NT2/D1 (cell line): ENCODE results near the gene ULK4.

Experiments used
- DNase-seq: peaks from one replicate; pipeline ENCODE4 v3.0.0-alpha.2; 2011; ENCODE audit warnings: low read depth, low spot score
- H3K27me3 ChIP-seq: 2 replicates; pipeline ENCODE4 v1.6.0; 2011; ENCODE audit warnings: mild to moderate bottlenecking; ENCODE audit not compliant: insufficient read length, insufficient read depth
- H3K36me3 ChIP-seq: 2 replicates; pipeline ENCODE4 v1.6.1; 2011; ENCODE audit warnings: mild to moderate bottlenecking, low read length, mixed read lengths; ENCODE audit not compliant: insufficient read depth, insufficient read length
- H3K4me1 ChIP-seq: 2 replicates; pipeline ENCODE4 v1.5.1; 2011; ENCODE audit not compliant: insufficient read depth, insufficient read length
- H3K4me3 ChIP-seq: 2 replicates; pipeline ENCODE4 v1.5.1; 2011; ENCODE audit warnings: low read depth; ENCODE audit not compliant: insufficient read length
- H3K9ac ChIP-seq: 2 replicates; pipeline ENCODE4 v1.6.0; 2011; ENCODE audit warnings: low read depth; ENCODE audit not compliant: insufficient read length
- H3K9me3 ChIP-seq: 2 replicates; pipeline ENCODE4 v1.5.1; 2011; ENCODE audit warnings: mild to moderate bottlenecking, low read length; ENCODE audit not compliant: insufficient read depth
- SUZ12 ChIP-seq: IDR thresholded peaks from 2 replicates; pipeline ENCODE4 v1.6.1; 2011; ENCODE audit not compliant: insufficient read length, insufficient read depth; ENCODE audit errors: extremely low read depth
- YY1 ChIP-seq: IDR thresholded peaks from 2 replicates; pipeline ENCODE4 v1.6.1; 2011; ENCODE audit not compliant: insufficient read length, insufficient read depth
- ZNF274 ChIP-seq: IDR thresholded peaks from 2 replicates; pipeline ENCODE4 v1.6.1; 2011; ENCODE audit warnings: mild to moderate bottlenecking, low read depth, low read length

Gene ULK4

DNA sequence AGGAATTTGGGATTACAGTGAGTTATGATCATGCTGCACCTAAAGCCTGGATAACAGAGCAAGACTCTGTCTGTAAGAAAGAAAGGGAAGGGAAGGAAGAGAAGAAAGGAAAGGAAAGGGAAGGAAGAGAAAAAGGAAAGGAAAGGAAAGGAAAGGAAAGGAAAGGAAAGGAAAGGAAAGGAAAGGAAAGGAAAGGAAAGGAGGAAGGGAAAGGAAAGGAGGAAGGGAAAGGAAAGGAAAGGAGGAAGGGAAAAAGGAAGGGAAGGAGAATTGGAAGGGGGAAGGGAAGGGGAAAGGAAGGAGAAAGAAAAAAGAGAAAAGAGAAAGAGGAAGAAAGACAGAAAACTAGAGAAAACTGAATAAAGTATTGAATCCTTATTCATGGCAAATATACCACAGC is 359.8 kb downstream of the ULK4 start:
- Histone ChIP-seq H3K36me3 (no peaks in the 10 kb centered on the region), H3K9ac (no peak overlapping the region), H3K4me1 (no peaks in the 10 kb centered on the region), H3K9me3 (no peaks in the 10 kb centered on the region), H3K27me3 (no peaks in the 10 kb centered on the region), H3K4me3 (no peak overlapping the region)
- no peak for DNase-seq
- TF ChIP-seq YY1, result no peak
- no peak for TF ChIP-seq SUZ12
- TF ChIP-seq ZNF274, result no peak

DNA sequence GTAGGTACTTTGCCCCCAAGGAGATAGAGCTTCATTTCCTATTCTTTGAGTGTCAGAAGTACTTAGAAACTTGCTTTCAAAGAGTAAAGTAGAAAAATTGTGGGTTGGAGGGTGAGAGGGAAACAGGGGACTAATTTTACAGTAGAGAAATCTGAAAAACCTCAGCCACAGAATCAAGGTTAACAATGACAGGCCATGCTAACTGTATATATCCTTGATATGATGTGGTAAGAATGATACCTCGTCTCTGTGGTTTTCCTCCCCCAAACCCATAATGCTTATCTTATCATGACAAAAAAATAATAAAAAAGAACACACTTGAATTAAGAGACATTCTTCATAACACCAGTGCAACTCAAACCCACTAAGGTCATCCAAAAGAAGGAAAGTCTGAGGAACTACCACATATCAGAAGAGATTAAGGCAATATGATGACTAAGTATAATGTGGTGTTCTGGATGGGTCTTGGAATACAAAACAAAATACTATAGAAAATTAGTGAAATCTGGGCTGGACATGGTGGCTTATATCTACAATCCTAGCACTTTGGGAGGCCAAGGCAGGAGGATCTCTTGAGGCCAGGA is 360.4 kb downstream of the ULK4 start:
- H3K4me1 ChIP-seq, result no peaks in the 10 kb centered on the region
- H3K9ac ChIP-seq, result no peak overlapping the region
- H3K36me3 ChIP-seq, result no peaks in the 10 kb centered on the region
- H3K27me3 ChIP-seq, result no peaks in the 10 kb centered on the region
- H3K9me3 ChIP-seq, result no peaks in the 10 kb centered on the region
- DNase-seq, result no peak
- H3K4me3 ChIP-seq, result no peak overlapping the region
- TF ChIP-seq SUZ12 (no peak), ZNF274 (no peak), YY1 (no peak)

- no peak overlapping the region for H3K9ac ChIP-seq
- H3K4me3 ChIP-seq, result no peak overlapping the region
Observed at GRCh38 chr3:41600616-41601015, 361.3 kb downstream of the ULK4 start.

DNA sequence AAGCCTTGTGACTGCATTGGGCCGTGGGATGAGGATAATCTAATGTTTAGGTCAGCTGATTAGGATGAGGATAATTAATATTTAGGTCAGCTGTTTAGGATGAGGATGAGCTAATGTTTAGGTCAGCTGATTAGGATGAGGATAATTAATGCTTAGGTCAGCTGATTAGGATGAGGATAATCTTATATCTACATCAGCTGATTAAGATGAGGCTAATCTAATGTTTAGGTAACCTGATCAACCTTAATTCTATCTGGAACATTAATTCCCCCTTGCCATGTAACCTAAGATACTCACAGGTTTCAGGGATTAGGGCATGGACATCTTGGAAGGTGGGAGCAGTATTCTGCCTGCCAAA is 362.8 kb downstream of the ULK4 start:
- Histone ChIP-seq H3K9ac (no peak overlapping the region), H3K36me3 (no peaks in the 10 kb centered on the region), H3K4me3 (no peak overlapping the region), H3K4me1 (no peaks in the 10 kb centered on the region), H3K9me3 (no peaks in the 10 kb centered on the region), H3K27me3 (no peaks in the 10 kb centered on the region)
- no peak for DNase-seq
- TF ChIP-seq YY1 (no peak), ZNF274 (no peak), SUZ12 (no peak)

More at GRCh38 chr3:41600616-41601015, 361.3 kb downstream of the ULK4 start:
- no peak for TF ChIP-seq YY1
- no peak for TF ChIP-seq ZNF274
- TF ChIP-seq SUZ12, result no peak
- no peaks in the 10 kb centered on the region for H3K9me3 ChIP-seq
- no peaks in the 10 kb centered on the region for H3K36me3 ChIP-seq
- no peaks in the 10 kb centered on the region for H3K4me1 ChIP-seq
- DNase-seq, result no peak
- H3K27me3 ChIP-seq, result no peaks in the 10 kb centered on the region

DNA sequence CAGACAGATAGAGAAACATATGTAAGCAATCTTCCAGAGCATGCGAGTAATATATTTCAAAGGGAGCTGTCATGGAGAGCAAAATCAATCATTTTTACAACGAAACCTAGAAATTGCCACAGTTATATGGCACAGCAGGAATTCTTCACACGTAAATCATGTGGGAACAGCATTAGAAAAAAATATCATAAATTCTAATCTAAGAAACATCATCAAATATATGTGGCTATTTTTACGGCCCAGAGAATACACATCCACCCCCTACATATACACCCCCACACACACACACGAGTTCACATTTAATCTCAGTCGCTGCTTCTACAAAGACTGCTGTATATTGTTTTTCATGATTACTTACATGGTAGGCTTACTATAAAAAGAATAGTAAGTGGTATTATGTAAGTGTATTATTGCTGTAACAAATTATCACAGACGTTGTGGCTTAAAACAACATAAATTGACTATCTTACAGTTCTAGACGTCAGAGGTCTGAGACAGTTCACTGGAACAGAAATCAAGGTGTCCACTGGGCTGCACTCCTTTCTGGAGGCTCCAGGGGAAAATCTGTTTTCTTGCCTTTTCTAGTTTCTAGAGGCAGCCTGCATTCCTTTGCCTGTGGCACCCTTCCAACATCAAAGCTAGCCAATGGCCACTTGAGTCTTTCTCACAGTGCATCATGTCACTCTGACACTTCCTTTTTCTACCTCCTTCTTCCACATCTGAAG is 363.3 kb downstream of the ULK4 start:
- no peaks in the 10 kb centered on the region for H3K27me3 ChIP-seq
- DNase-seq, result no peak
- no peak overlapping the region for H3K9ac ChIP-seq
- H3K36me3 ChIP-seq, result no peaks in the 10 kb centered on the region
- no peaks in the 10 kb centered on the region for H3K4me1 ChIP-seq
- TF ChIP-seq ZNF274 (no peak), YY1 (no peak), SUZ12 (no peak)
- no peak overlapping the region for H3K4me3 ChIP-seq
- H3K9me3 ChIP-seq, result no peaks in the 10 kb centered on the region

DNA sequence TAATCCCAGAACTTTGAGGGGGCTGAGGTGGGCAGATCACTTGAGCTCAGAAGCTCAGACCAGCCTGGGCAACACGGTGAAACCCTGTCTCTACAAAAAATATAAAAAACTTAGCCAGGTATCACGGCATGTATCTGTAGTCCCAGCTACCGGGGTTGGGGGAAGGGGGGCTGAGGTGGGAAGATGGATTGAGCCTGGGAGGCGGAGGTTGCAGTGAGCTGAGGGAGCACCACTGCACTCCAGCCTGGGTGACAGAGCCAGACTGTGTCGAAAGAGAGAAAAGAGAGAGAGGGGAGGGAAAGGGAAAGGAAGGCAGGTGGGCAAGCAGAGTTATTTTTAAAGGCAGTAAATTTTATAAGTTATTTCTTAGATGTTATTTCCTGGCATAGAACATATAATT is 368.1 kb downstream of the ULK4 start:
- no peaks in the 10 kb centered on the region for H3K9me3 ChIP-seq
- H3K36me3 ChIP-seq, result no peaks in the 10 kb centered on the region
- H3K27me3 ChIP-seq, result no peaks in the 10 kb centered on the region
- H3K4me3 ChIP-seq, result no peak overlapping the region
- TF ChIP-seq ZNF274 (no peak), SUZ12 (no peak), YY1 (no peak)
- DNase-seq, result no peak
- no peaks in the 10 kb centered on the region for H3K4me1 ChIP-seq
- H3K9ac ChIP-seq, result no peak overlapping the region

- DNase-seq, result no peak
Observed at GRCh38 chr3:41592753-41593510, 369.0 kb downstream of the ULK4 start.

More at GRCh38 chr3:41592753-41593510, 369.0 kb downstream of the ULK4 start:
- Histone ChIP-seq H3K27me3 (no peaks in the 10 kb centered on the region), H3K9me3 (no peaks in the 10 kb centered on the region), H3K4me1 (no peaks in the 10 kb centered on the region), H3K4me3 (no peak overlapping the region), H3K36me3 (no peaks in the 10 kb centered on the region), H3K9ac (no peak overlapping the region)
- TF ChIP-seq YY1, result no peak
- TF ChIP-seq ZNF274, result no peak
- TF ChIP-seq SUZ12, result no peak
